NCI-H1436 treated with DMSO at 0.1 percent for 48 hours (cell line): ENCODE results near the gene TEP1.

ENCODE experiments used
- DNase-seq: peaks from one replicate; lab custom pipeline; 2025; lab: John Stamatoyannopoulos, UW

Gene TEP1

DNA sequence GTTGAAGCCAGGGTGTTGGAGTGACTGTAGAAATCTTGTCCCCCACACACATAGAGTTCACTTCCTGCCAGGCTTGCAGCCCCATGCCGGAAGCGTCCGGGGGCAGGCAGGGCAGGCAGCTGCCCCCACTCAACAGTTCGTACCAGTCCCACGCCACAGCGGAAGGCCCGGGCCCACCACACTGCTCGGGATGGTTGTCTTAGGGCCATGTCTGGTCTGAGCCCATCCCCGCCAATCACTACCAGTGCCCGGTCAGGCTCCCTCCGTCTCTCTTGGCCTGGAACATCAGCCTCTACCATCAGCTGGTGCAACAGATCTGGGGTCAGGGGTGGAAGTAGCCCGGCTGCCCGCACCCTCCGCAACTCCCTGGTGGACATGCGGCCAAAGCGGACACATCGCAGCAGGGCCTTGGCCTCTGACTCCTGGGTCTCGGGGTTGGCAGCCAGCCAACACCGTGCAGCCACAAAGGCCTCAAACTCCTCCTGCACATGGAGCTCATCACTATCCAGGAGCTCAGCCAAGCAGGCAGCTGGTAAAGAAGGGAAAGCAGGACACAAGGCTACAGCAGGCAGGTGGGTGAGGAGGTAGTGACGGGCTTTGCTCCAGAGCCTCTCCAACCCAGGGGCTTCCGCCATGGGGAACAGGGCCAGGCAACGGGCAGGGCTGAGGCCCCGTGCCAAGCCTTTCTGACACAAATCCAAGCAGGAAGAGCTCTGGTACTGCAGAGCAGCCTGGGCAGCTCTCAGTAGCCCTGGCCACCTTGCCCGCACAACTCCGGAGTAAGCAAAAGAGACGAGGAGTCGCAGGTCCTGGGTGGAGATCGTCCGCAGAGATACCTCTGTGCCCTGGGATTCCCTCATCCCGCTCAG is 16.7 kb upstream of the TEP1 start:
- DNase-seq = no peak

DNA sequence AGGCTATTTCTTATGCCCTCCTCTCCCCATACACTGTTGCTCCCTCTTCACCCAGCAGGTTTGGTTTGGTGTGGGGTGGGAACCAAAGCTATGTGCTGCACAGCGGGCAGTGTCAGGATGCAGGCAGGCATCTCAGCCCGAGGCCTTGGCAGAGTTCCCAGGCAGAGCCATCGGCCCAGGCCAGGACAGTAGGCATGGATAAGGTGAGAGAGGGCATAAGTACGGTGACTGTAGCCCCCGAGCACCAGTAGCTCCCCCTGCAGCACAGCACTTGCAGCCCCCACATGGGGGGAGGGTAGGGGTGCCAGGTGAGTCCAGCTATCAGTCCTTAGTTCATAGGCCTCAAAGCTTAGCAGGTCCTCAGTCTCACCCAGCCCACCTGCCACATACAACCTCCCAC is 15.5 kb upstream of the TEP1 start:
- DNase-seq = no peak

DNA sequence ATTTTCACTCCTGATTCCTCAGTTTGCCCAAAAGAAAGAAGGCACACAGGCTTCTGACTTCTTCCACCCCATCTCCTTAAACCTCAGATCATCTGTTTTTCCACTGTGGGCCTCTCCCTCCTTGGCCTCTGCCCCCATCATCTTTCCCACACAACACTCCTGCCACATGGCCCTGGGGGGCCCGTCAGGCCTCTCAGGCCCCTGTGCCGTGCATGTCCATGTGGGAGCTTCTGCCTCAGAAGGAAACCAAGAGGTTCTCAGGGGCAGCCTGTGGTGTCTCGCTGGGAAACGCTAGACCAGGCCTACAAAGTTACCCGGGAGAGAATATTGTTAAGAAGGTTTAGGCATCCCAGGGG is 14.7 kb upstream of the TEP1 start:
- no peak for DNase-seq

DNA sequence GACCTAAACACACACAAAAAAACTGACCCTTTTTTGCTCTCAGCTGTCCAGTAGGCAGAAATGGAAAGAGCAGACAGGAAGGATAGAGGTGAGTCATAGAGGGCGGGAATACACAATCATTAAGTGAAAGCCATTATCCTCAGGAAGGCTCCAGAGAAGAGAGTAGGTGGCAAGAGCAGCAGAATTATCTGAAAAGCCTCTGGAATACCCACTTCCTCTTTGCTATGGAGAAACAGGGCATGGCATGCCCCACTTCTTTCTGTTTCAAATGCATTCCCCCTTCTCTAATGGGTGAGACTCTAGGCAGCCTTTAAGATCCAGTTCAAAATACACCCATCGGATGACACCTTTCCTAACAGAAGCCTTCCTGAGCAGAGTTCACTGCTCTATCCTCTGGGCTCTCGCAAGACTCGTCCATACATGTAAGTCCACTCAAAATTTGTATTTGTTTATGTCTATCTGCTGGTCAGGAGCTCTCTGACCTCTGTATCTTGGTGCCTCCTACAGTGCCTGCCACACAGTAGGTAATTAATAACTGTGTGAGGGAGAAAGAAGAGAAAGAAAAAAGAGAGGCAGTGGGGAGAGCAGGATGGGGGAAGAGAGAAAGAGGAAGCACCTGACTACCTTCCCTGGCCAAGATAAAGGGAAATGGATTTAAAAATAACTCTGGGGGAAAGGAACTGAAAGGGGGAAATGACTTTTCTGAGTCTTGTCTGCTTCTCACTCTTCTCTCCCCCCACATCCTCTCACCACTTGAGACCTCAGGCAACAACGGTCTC is 14.1 kb upstream of the TEP1 start:
- DNase-seq = no peak

DNA sequence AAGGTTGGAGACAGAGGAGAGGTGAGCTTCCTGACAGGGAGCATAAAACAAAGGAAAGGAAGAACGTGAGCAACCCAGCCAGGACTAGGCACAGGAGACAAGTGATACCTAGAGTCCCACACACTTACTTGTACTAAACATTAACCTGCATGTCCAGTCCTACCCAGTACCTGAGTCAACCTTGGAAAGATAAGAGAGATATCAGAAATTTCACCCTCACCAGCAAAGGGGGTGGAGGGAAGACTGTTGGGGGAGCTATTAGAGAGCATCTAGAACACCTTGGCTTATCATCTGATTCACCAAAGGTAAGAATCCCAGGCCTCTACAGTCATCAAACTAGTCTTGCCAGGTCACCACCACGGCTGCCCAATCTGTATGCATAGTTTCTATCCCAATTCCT is 11.6 kb upstream of the TEP1 start:
- DNase-seq = no peak

DNA sequence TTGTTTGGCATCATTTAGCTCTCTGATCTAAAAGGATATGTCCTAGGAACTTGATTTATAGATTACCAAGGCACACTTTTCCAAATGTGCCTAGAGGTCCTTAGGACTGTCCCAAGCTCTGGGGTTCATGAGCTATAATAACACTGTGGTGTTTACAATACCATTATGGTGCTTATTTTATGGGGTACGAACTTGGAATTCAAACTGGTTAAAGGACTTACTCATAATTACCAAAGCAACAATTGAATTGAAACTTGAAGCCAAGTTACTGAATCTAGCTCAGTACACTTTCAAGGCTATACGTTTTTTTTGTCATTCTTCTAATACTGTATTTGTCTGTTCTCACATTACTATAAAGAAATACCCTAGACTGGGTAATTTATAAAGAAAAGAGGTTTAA is 9.6 kb upstream of the TEP1 start:
- DNase-seq = no peak

DNA sequence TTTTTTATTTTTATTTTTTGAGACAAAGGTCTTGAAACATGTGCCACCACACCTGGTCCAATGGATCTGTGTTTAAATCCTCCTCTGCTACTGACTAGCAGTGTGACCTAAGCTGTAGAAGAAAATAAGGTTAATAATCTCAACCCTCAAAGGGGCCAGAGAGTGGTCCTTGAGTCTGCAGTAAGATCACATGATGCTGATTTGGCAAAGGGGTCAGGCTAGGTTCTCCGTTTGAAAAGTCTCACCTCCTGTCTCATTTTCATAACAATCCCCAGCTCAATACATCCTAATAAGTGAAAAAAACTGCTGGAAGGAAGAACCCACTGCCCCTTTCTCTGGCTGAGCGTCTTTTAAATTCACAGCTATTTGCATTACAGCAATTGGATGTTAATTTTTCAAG is 8.0 kb upstream of the TEP1 start:
- no peak for DNase-seq

DNA sequence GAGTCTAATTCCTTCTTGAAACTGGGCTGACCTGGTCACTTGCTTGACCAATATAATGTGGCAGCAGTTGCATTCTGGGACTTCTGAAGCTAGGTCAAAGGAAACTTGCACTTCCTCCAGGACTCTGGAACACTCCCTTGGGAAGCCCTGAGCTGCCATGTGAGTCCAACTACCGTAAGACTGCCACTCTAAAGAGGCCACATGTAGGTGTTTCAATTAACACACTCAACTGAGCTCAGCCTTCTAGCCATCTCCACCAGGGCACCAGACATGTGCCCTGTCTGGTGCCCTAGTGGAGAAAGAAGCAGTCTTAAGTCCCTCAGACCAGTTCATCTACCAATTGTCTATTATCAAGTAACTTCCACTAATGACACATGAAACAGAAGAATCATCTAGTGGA is 6.1 kb upstream of the TEP1 start:
- DNase-seq = no peak

DNA sequence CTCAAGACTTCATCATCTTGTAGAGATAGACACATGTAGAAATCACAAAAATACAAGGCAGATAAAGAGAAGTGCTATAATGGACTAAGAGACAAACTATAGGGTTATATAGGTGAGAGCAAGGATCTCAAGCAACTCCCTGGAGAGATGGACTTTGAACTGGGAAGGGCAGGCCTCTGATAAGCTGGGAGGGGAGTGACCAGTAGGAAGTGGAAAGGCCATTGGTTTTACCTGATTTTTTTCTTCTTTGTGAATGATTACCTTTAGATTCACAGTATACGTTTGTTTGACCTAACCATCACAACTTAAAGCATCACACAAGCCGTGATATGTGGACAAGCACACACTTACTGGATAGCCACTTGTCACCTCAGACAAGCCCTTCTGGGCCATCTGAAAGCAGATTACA is 5.2 kb upstream of the TEP1 start:
- DNase-seq = no peak

DNA sequence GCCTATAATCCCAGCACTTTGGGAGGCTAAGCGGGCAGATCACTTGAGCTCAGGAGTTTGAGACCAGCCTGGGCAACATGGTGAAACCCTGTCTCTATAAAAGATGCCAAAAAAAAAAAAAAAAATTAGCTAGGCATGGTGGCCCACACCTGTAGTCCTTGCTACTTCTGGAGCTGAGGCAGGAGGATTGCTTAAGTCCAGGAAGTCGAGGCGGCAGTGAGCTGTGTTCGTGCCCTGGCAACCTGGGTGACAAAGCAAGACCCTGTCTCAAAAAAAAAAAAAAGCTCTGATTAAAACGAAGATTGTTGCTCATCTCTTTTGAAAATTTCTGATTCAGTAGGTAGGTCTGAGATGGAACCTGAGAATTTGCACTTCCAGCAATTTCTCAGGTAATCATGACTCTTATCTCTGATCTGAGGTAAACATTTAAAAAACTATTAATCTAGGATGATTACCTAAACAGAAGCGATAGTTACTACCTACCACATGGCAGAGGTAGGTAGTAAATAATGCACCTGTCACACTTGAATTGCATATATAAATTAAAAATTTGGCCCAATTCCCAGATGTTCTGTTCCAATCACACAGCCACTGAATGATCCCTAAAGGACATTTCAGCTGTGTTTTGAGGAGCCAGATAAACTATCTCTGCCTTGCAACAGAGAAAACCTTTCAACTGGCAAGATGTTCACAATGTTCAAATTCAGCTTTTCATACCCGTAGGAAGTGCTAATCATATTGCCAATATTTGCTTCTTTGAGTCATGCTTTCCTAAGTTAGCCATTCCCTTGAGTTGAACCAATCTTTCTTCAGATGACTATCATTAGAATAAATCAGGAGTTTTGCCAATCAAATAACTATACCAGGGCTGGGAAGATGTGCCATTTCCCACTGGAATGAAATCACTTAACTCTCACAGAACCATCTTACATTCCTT is 4.2 kb upstream of the TEP1 start:
- peak; percentile 73 for DNase-seq

DNA sequence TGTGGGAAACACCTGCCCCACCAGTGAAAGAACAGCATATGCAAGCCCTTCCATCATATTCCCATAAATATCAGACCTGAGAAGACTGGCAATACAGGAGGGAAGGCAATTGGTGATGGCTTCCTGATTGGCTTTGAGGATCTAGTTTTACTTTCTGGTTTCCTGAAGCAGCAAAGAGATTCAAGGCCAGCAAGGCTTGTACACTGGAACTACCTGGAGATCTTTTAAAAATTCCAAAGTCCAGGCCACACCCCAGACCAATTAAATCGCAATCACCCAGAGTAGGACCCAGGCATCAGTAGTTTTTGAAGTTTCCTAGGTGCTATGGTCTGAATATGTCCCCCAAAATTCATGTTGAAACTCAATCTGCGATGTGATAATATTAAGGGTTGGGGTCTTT is 2.9 kb upstream of the TEP1 start:
- DNase-seq = no peak

DNA sequence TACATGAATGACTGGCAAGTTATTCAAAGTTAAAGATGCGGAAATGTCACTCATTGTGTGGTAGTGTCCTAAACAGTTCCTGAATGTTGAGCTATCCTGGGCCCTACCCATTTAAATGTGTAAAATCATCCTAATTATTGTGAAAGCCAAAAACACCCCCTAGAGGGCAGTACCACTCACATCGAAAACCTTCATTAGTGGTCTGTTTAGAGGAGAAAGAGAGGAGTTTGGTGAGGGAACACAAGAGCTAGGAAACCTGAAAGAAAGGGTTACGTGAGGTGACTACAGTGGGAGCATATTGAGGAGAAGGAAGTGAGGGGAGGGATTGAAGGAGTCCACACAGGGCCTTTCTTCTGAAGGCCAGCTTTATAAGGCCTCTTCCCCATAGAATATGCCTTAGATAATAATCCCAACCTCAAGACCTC is 2.5 kb upstream of the TEP1 start:
- DNase-seq = no peak

DNA sequence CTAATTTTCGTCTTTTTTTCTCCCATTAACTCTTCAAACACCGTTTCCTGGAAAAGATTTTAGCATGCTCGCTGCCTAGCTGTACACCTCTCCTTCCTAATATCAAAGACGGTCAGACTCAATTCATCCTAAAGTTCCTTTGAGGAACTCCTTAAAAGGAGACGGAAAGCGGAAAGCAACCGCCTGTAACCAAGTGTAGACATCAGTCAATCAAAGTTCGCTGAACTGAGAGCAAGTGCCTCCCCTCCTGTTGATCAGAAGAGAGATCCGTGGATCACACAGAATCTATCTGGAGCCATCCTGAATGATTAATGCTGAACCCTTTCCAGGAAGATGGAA is 412 bp upstream of the TEP1 start:
- no peak for DNase-seq

DNA sequence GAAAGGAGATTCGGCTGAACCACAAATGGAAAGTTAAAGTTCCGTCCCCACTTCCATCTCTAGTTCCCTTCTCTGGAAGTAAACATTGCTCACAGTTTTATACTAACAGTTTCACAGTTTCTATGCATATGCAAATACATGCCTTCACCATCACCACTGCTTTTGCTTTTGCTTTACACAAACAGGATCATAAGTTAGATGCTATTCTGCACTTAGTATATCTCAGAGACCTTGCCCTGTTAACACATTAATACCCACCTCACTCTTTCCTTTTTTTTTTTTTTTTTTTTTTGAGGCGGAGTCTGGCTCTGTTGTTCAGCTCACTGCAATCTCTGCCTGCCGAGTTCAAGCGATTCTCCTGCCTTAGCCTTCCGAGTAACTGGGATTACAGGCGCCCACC is 890 bp downstream of the TEP1 start:
- no peak for DNase-seq

DNA sequence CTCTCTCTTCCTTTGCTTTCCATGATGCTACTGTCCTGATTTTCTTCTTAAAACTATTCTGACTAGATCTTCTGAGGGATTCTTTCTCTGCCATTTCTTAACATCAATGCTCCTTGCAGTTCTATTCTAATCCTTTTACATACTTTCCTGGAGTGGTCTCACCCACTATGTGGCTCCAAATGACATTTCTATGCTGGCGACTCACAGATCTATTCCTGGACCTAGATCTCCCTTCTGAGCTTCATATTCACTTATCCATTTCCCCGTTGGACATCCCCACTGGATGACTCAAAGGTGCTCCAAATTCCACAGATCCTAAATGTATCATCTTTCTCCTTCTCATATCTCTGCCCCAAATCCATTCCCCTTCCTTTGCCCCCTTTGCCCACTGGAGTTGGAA is 4.1 kb downstream of the TEP1 start:
- no peak for DNase-seq

DNA sequence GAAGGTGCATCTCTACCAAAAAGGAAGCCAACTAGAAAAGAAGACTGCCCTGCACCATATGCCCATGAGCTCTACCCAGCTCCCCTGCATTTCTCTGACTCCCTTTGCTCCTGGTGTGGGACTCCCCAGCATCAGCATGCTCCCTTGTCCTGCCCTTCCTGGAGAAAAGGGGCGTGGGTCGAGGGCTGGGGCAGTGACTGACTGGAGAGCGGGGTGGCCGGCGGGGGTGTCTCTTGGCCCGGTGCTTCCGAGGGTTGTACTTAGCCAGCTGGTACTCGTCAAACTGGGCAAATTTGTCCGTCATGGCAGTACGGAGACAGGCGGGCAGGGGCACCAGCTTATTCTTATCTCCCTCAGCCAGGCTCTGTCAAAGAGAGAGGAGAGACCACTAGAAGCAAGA is 9.8 kb downstream of the TEP1 start:
- DNase-seq = no peak

DNA sequence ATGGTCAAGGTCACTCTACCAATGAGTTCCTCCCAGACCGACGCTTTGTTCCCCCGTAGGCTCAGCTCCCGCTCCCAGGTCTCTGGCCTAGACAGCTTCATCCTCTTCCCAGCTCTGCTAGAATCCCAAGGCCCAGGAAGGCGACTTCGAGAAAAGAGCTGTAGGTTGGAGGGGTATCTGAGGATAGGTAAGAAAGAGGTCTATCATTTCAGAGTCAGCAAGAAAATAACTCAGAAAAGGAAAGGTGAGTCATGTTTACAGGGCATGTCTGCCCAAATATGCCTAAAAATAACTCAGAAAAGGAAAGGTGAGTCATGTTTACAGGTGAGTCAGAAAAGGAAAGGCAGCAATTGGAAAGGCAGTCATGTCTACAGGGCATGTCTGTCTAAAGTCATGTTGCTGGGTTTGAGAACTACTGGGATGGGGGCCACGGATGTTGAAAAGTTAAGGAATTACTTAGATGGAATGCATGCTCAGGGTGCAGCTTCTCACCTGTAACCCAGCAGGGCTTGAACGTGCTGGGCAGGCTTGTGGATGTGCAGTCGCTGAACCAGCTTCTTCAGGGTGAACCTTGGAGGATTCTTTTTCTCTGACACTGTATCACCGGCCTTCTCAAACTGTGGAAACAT is 12.2 kb downstream of the TEP1 start:
- DNase-seq = no peak

DNA sequence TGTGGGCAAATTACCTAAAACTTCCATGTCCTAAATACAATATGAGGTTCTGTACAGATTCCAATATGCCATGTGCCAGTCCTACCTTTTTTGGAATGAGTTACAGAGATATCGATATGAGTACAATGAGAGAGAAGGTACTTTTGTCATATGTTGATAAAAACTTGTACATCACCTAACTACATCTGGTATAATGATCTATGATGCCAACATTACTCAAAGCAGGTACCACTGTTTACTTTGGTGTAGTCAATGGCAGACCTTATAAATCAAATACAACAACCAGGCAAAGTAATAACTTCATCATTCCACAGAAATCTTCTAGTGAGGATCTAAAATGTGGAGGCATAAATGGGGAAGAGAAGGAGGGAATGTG is 12.7 kb downstream of the TEP1 start:
- DNase-seq = no peak

DNA sequence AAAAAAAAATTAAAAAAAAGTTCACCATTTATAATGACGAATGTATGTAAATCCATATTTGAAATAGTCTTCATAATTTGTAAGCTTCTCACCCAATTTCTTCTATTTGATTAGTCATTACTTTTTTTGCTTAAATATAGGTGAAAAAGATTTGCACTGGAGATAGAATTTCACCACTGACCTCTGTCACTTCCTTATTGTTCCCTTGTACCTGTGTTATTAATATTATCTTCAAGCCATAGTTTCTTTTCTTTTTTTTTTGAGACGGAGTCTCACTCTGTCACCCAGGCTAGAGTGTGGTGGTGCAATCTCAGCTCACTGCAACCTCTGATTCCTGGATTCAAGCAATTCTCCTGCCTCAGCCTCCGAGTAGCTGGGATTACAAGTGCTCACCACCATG is 15.8 kb downstream of the TEP1 start:
- DNase-seq = no peak

DNA sequence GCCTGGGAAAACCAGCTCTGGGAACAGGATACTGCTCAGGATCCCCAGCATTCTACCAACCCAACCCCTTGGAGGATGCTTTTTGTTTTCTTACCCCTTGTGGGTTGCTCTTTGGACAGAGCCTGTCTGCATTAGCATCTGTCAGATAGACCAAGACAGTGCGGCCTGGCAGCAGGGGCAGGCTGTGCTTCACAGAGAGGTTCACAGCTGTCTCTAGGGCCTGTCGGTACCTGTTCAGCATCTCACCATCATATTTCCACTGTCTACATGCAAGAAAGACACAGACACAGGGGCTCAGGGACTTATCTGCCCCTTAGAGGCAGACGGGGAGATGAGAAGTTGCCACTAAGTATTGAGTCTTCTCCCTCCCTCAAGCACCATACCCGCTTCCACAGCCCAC is 21.8 kb downstream of the TEP1 start:
- no peak for DNase-seq

DNA sequence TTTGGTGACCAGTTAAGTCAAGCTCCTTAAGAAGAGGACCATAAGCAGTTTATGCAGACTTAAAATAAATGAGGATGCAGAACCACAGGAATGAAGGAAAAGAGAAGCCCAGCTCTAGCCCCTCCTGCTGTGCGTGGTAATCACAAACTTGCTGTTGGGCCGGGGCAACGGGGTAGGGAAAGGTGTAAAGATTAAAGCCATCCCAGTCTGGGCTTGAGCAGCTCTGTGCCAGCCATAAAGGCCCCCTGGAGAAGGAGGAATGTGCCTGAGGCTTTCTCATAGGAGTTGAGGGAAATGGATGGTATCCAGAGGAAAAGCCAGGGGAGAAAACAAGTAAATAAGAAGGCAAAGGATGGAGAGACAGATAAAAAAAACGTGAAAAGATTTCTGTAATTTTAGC is 25.1 kb downstream of the TEP1 start:
- no peak for DNase-seq

DNA sequence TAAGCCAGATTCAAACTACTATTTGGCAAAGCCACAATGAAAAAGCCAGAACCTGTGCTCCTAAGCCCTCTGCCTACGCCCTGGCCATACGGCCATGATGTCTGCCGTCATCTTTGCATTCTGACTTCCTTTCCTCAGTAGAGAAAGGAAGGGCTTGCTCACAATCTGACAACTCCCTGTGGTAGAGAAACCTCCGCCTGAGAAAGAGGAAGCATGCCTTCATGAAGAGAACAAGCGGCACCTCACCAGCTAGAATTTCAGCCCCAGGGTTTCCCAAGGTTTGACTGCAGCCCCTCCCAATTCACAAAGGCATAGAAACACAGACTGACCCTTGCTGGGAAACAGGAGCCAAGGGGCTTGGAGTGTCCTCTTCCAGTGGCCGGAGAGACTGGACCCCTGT is 25.7 kb downstream of the TEP1 start:
- no peak for DNase-seq
